Body of pancreas (tissue), 4 donors: ENCODE data around the gene CLEC4F. TPM values are rescaled to one million over a fixed set of nuclear protein-coding genes. Genes with fewer than 3 reads are reported as not detected.

ENCODE experiments used
- ATAC-seq: fragments of 150-250 bp; one replicate; pipeline ENCODE4 v1.9.1; 2016
- DNase-seq, 4 donors: peaks; one replicate each; pipeline ENCODE4 v3.0.0-alpha.2; 2019
- H3K27ac ChIP-seq, 4 donors: fragments of 200-600 bp; sonication (generic); 1 replicate in 3 of 4; 2 replicates in 1 of 4; pipeline versions ENCODE4 v1.5.1 to v1.6.1; 2016 to 2019; ENCODE audit warnings: mild to moderate bottlenecking in 1 of 4, mixed read lengths in 1 of 4, moderate library complexity in 1 of 4
- H3K27me3 ChIP-seq, 2 donors: fragments of 200-600 bp; sonication (generic); one replicate each; pipeline ENCODE4 v1.6.0; 2016; ENCODE audit warnings: mild to moderate bottlenecking in 1 of 2
- H3K36me3 ChIP-seq, 2 donors: fragments of 200-600 bp; sonication (generic); replicated peaks in 1 of 2; 2 replicates each; pipeline ENCODE4 v1.5.1; 2016; ENCODE audit warnings: low read depth in 2 of 2; ENCODE audit not compliant: insufficient read depth in 1 of 2
- H3K4me1 ChIP-seq: fragments of 200-600 bp; sonication (generic); one replicate; pipeline ENCODE4 v1.6.0; 2016
- H3K4me3 ChIP-seq, 2 donors: fragments of 200-600 bp; sonication (generic); 1 replicate in 1 of 2; 2 replicates in 1 of 2; pipeline ENCODE4 v1.5.1; 2016 to 2019
- H3K9me3 ChIP-seq, 3 donors: fragments of 200-600 bp; sonication (generic); 1 replicate in 2 of 3; 2 replicates in 1 of 3; pipeline ENCODE4 v1.5.1; 2016
- CTCF ChIP-seq, 7 experiments: fragments of 450-650 bp in 4 of 7; fragments of 200-600 bp in 3 of 7; sonication (generic) in 3 of 7; IDR thresholded peaks; one replicate each; pipeline ENCODE4 v1.5.1; 2016 to 2019; ENCODE audit warnings: antibody characterized with exemption in 7 of 7
- POLR2A ChIP-seq, 3 donors: fragments of 450-650 bp; IDR thresholded peaks; one replicate each; pipeline ENCODE4 v1.6.1; 2016; ENCODE audit warnings: antibody characterized with exemption in 3 of 3, mild to moderate bottlenecking in 2 of 3
- WGBS, 2 donors: methylation state at CpG; one replicate each; pipeline ENCODE4 v1.1.5; 2017; 5-methylcytosine and 5-hydroxymethylcytosine counted together
- intact Hi-C: fragments of 100-400 bp; cut with DNase I; formaldehyde crosslinking; loops from one replicate; pipeline ENCODE4 v1.15.1; 2023
- small RNA-seq: library from RNA; depleted of rRNA; stranded (forward); fragments of <200 nt; gene quantifications from one replicate; pipeline ENCODE3, GENCODE V24; 2016
- total RNA-seq, 2 donors: library from RNA; depleted of rRNA; stranded (reverse); fragments of >200 nt; gene quantifications; one replicate each; pipeline ENCODE4 v1.1.0, GENCODE V29; 2016

Gene CLEC4F
- total RNA-seq, 2 donors from 2014 or later: 3.3 TPM; not detected in 1

DNA sequence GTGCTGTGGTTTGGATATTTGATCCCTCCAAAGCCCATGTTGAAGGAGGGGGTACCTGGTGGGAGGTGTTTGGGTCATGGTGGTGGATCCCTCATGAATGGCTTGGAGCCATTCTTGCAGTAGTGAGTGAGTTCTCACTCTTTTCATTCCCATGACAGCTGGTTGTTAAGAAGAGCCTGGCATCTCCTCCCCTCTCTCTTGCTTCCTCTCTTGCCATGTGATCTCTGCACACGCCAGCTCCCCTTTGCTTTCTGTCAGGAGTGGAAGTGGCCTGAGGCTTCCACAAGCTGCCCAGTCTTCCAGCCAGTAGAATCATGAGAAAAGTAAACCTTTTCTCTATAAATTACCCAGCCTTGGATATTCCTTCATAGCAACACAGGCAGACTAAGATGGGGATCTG lies 61.0 kb downstream of the CLEC4F start:
- 87% methylated on average over 1 of the region's 1 CpG for WGBS, 2 donors
- Histone ChIP-seq H3K27me3 (no peaks in the 10 kb centered on the region), H3K27ac (no peak overlapping the region), H3K36me3 (no peaks in the 10 kb centered on the region), H3K9me3 (no peaks in the 10 kb centered on the region), H3K4me3 (no peak overlapping the region), H3K4me1 (no peaks in the 10 kb centered on the region)
- intact Hi-C loops: no loop called here
- no peak for TF ChIP-seq POLR2A (IDR thresholded peaks at IDR 0.05)
- TF ChIP-seq CTCF (IDR thresholded peaks at IDR 0.05): no peak
- ATAC-seq (no peak), DNase-seq (no peak)

Small RNA genes within 50 kb of the gene (small RNA-seq; reads per million reads assigned to genes)
- gene HMGN2P21: not detected

Other genes with a start within 250 kb of the CLEC4F start
- 1 to 10 TPM; 2.3 to 7.6 TPM for gene ADD2, start 52.4 kb downstream of the CLEC4F start, total RNA-seq
- not detected for gene FIGLA, start 30.0 kb downstream of the CLEC4F start, total RNA-seq
- gene CD207, start 15.2 kb upstream of the CLEC4F start, total RNA-seq: not detected
- gene VAX2, start 80.0 kb upstream of the CLEC4F start, total RNA-seq: 10 to 100 TPM in 1 of 2 donors, under 1 TPM in 1; 0.78 to 10.9 TPM
- 10 to 100 TPM in 1 of 2 donors, 1 to 10 TPM in 1; 9.9 to 17.9 TPM for gene ATP6V1B1, start 115.3 kb upstream of the CLEC4F start, total RNA-seq
- 10 to 100 TPM in 1 of 2 donors, 1 to 10 TPM in 1; 4.7 to 10.2 TPM for gene ANKRD53, start 158.0 kb upstream of the CLEC4F start, total RNA-seq
- 10 to 100 TPM; 16.6 to 19.1 TPM for gene TEX261, start 174.3 kb upstream of the CLEC4F start, total RNA-seq
- gene NAGK, start 248.0 kb upstream of the CLEC4F start, total RNA-seq: 10 to 100 TPM; 57.1 to 62.0 TPM